GM10847 (cell line): ENCODE data around the gene GNGT1.

Source experiments
- POLR2A ChIP-seq: IDR thresholded peaks from 2 replicates; pipeline ENCODE4 v1.6.1; 2011; ENCODE audit not compliant: insufficient read length; ENCODE audit errors: extremely low read depth

The GNGT1 gene

GRCh38 chr7:93926800-93927199, 20.4 kb downstream of the GNGT1 start:
- TF ChIP-seq POLR2A = no peak

GRCh38 chr7:93927585-93927984, 21.2 kb downstream of the GNGT1 start:
- no peak for TF ChIP-seq POLR2A

DNA sequence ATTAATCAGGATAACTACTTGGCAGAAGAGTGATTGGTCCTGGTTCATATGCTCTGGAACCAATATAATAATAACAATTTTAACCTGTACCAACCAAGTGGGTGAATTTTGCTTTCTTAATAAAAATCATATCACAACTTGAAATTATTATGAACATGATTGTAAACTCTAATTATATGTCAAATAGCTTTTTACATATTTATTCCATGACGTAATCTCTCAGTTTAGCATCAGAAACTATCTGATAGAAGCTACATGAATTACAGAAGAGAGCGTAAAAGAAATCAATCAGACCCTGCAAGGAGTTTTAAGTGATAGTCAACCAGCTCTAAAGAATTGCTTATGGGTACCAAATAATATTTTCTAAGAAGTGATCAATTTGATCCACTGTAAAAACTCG, 25.3 kb downstream of the GNGT1 start:
- TF ChIP-seq POLR2A = no peak

- no peak for TF ChIP-seq POLR2A
These were observed 26.8 kb downstream of the GNGT1 start for GRCh38 chr7:93933156-93933555.

DNA sequence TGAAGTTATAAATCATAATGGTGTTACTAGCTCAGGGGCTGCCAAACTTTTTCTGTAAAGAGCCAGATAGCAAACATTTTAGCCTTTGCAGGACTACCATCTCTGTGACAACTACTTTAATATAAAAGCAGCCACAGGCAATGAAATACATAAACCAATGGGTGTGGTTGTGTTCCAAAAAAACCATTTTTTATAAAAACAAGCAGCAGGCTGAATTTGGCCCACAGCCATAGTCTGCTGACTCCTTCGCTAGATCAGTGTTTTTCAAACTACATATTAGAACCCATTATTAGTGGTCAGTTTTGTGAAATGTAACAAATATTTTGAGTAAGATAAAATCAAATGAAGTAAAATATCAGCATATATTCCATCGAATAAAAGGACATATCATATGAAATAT, 28.7 kb downstream of the GNGT1 start:
- no peak for TF ChIP-seq POLR2A

DNA sequence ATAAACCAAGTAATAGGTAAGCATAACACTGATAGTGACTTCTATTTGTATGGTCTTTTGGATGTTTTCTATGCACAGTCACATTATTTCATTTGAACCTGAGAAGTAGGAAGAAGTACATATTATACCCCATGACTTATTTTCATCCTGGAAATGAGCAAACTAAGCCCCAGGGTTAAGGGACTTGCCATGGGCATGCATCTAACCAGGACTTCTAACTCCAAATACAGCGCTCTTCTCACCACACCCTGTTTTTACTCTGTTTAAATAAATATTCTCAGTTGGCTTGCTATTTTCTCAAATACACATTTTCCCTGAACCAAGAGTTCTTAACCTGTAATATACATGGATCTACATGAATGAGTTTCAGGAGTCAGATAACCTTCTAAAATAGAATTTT, 31.5 kb downstream of the GNGT1 start:
- TF ChIP-seq POLR2A = no peak

DNA sequence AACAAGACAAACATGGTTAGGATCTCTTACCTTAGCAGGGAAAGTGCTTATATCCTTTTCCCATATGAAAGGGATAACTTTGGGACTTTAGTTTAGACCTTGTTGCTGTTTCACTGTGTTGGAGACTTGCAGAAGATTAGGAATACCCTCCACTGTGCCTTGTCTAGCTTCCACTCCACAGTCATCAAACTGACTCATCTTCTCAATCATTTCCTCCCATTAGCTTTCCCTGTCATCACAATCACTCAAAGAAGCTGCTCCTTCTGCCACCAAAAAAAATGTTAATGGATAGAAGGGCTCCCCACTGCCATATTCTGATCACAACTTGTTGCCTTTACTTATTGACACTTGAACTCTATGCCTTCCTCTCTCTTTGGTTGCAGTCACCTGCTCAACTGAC, 31.9 kb downstream of the GNGT1 start:
- TF ChIP-seq POLR2A = no peak

GRCh38 chr7:93941945-93942344, 35.6 kb downstream of the GNGT1 start:
- no peak for TF ChIP-seq POLR2A

- no peak for TF ChIP-seq POLR2A
These were observed 37.6 kb downstream of the GNGT1 start for GRCh38 chr7:93943816-93944540.

- TF ChIP-seq POLR2A = no peak
These were observed 38.3 kb downstream of the GNGT1 start for GRCh38 chr7:93944673-93945072.

GRCh38 chr7:93945083-93945482, 38.7 kb downstream of the GNGT1 start:
- TF ChIP-seq POLR2A = no peak

- TF ChIP-seq POLR2A = no peak
These were observed 39.6 kb downstream of the GNGT1 start for GRCh38 chr7:93945756-93946535.

- no peak for TF ChIP-seq POLR2A
These were observed 41.7 kb downstream of the GNGT1 start for GRCh38 chr7:93948106-93948505.

DNA sequence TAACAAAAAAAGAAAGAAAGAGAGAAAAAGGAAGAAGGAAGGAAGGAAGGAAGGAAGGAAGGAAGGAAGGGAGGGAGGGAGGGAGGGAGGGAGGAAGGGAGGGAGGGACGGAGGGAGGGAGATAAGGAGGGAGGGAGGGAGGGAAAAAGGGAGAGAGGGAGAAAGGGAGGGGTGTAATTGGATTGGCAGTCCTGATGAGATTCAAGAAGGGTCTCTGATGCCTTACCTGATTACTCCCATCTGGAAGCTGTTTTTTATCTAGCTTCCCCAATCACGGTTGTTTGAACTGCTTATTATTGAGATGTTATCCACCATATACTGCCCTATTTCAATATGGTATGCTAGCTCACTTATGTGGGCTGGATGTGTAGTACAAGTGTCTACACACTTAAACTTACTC, 42.5 kb downstream of the GNGT1 start:
- TF ChIP-seq POLR2A = no peak

GRCh38 chr7:93949423-93949822, 43.1 kb downstream of the GNGT1 start:
- TF ChIP-seq POLR2A = no peak

- no peak for TF ChIP-seq POLR2A
These were observed 48.9 kb downstream of the GNGT1 start for GRCh38 chr7:93955304-93955703.

DNA sequence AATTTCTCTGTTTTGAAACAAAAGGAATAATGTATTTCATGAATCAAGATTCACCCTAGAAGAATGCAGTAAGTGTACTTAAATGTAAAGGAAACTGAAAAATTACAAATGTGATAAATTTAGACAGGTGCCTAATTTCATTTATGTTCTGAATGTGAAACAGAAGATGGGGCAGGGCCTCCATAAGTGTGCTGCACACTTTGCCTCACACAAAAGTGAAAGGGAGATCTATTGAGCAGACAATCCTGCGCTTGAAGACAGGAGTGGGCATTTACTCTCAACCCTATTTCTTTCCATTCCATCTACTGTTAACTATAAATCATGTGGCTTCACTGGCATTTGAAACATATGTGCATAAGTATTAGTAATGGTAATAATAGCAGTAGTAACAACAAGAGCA, 51.4 kb downstream of the GNGT1 start:
- no peak for TF ChIP-seq POLR2A
